SK-N-DZ (cell line): ENCODE measurements around the gene CCDC85B.

Experiments used
- DNase-seq: peaks from one replicate; pipeline ENCODE4 v3.0.0-alpha.2; 2015; ENCODE audit warnings: low spot score

The CCDC85B gene

GRCh38 chr11:65857500-65857852, 33.0 kb upstream of the CCDC85B start:
- DNase-seq, result no peak

GRCh38 chr11:65857853-65858680, 32.4 kb upstream of the CCDC85B start, which contains the start of gene CFL1:
TSS of gene CFL1 (minus strand) at chr11:65858180. CDS start at chr11:65858099, 81 bp downstream.
- DNase-seq, result peak; percentile 96

DNA sequence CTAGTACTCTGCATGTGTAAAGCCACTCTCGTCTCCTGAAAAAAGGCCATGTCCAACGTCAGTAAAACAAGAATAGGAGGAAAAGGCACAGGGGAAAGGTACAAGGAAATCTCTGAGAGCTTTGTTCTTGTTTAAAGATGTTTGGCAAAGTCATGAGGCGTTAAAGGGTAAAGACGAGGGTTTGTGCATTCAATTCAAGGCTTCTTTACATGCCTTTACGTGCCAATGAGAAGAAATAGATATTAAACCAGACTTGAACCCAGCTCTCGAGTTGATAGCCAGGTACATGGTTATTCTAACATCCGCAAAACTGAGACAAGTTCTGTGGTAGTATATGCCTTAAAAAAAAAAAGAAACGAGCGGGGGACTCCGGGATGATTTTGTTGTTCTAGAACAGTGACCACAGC, 31.8 kb upstream of the CCDC85B start:
- DNase-seq, result no peak

GRCh38 chr11:65859095-65859811, 31.2 kb upstream of the CCDC85B start:
- peak; percentile 100 for DNase-seq

GRCh38 chr11:65859812-65860277, 30.6 kb upstream of the CCDC85B start:
- DNase-seq, result no peak

DNA sequence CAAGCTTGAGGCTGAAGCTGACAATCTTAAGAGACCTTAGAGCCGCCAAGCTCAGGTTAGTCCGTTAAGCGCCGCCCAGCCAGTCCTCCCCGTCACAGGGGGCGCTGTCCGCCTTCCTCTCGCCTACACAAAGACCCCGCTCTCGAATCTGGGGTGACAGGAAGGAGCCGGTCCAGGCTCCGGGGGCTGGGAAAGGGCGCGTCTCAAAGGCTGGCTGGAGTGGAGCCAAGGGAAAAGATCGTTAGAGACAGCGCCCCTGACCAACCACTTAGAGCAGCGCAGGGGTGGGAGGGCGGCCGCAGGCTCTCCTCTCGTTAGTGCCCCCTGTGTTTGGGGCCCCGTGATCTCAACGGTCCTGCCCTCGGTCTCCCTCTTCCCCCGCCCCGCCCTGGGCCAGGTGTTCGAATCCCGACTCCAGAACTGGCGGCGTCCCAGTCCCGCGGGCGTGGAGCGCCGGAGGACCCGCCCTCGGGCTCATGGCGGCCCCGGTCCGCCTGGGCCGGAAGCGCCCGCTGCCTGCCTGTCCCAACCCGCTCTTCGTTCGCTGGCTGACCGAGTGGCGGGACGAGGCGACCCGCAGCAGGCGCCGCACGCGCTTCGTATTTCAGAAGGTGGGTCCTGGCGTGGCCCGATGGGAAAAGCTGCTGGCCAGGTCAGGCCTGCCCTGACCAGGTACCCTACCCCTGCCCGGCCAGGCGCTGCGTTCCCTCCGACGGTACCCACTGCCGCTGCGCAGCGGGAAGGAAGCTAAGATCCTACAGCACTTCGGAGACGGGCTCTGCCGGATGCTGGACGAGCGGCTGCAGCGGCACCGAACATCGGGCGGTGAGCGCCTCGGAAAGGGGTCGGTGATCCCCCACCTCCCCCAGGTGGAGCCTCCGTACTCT, 30.0 kb upstream of the CCDC85B start, which contains the start of gene MUS81:
TSS of gene MUS81 (plus strand) at position 156 of the 887 bp plus-strand sequence. CDS start at position 477, 321 bp downstream.
- peak; percentile 98 for DNase-seq

DNA sequence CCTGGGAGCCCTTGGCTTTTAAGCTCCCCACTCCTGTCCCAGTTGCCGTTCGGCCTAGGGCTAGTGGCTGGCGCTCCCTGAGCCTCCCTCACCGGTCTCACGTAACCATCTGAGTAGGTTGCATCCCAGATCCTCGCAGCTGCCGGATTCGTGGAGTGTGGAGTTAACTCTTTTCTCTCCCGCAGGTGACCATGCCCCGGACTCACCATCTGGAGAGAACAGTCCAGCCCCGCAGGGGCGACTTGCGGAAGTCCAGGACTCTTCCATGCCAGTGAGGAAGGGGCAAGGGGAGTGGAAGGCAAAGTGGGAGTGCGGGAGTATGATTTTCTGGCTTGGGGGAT, 29.3 kb upstream of the CCDC85B start:
- no peak for DNase-seq

DNA sequence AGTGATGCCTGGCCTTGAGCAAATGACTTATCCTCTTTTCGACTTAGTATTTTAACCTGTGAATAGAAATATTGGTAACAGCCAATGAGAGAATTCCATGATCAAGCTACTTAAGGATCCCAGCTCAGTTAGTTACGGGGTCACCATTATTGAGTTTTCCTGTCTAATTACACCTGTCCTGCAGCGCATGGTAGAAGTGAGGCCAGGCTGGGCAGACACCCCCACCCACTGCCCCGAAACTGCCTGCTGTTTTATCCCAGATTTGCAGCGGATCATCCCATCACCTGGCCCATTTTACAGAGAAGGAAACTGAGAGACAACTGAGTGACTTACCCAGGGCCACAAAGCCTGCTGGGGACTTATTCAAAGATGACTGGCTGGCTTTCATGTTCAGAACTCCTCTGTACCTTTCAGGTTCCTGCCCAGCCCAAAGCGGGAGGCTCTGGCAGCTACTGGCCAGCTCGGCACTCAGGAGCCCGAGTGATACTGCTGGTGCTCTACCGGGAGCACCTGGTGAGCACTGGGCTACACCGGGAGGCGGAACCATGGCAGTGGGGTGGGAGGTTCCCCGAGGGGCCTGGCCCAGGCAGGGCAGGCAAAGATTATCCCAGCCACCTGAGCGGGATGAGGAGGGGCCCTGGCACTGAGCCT, 28.8 kb upstream of the CCDC85B start:
- no peak for DNase-seq

GRCh38 chr11:65862191-65862735, 28.2 kb upstream of the CCDC85B start:
- no peak for DNase-seq

DNA sequence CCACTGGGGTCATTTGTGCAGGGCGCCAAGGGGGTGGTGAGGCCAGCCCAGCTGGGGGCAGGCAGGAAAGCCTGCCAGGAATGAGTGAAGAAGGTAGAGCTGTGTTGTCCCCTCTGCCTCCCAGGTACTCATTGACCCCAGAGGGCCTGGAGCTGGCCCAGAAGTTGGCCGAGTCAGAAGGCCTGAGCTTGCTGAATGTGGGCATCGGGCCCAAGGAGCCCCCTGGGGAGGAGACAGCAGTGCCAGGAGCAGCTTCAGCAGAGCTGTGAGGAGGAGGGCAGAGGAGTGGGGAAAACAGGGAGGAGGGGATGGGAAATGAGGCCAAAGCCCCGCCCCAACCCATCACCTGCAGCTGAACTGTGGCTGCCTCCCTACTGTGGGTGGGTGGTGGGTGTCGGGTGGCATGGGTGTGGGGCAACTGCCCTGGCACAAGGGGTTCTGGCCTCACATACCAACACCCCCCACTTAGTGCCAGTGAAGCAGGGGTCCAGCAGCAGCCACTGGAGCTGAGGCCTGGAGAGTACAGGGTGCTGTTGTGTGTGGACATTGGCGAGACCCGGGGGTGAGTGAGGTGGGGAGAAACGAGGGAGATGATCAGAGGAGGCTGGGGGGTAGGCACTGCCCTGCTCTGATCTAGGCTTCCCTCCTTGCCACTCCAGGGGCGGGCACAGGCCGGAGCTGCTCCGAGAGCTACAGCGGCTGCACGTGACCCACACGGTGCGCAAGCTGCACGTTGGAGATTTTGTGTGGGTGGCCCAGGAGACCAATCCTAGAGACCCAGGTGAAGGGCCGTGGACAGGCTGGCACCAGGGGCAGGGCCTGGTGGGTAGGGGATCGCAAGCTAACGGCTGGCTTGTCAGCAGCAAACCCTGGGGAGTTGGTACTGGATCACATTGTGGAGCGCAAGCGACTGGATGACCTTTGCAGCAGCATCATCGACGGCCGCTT, 27.3 kb upstream of the CCDC85B start:
- no peak for DNase-seq

GRCh38 chr11:65863889-65864705, 26.4 kb upstream of the CCDC85B start:
- DNase-seq, result no peak

- no peak for DNase-seq
Measured at GRCh38 chr11:65864706-65865471, 25.6 kb upstream of the CCDC85B start.

- DNase-seq, result no peak
Measured at GRCh38 chr11:65865550-65866172, 24.8 kb upstream of the CCDC85B start.

GRCh38 chr11:65866509-65867283, 23.8 kb upstream of the CCDC85B start:
- no peak for DNase-seq

DNA sequence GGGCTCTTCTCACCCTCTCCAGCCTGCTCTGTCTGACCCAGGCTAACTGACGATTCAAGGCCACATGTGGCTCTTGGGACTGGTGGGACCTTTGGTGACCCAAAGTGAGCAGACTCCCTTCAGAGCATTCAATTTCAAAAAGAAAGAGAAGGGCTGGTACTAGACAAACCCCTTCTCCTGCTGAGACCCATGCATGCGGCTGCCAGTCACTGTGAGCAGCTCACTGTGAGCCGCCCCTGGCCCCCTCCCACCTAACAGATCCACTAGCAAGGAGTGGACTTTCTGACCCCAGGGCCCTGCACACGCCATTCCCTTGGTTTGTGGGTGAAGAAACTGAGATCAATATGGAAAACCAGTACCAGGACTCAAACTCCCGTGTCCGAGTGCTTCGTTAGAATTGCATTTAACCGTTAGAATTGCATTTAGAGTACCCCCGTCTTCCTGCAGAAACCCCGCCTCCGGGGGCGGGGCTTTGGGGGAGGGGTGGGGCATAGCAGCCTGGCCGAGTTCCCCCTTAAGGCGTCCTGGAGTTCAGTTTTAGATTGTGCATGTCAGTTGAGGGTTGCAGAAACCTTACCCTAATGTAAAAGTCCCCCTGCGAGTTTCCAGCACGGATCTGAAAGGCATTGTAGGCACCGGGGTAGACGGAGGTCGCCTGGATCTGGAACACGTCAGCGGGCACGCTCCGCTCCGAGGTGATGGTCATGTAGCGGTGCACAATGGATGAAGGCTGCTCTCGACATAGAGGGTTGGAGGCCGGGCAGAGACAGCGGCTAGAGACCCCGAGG, 23.0 kb upstream of the CCDC85B start:
- DNase-seq, result no peak

DNA sequence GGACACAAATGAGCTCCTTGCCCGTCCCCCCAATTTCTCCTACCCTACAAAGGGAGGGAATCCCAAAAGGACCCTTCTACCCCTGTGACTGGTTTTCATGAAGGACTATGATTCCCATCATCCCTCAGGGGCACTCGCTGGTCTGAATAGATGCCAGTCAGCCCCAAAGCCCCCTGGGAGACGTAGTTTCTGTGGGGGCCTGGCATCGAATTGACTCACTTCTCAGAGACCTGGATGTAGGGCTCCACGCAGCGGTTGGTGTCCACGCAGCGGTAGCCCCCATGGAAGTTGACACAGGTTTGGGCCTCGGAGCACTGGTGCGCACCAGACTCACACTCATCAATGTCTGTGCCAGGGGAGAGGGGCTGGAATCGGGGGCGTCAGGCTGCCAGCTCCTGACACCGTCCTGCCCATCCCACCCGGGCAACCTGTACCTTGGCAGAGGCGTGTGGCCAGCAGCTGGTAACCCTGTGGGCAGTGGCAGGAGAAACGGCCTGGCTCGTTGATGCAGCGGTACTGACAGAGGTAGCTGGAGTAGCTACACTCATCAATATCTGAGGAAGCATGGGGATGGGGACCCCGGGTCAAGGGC, 22.3 kb upstream of the CCDC85B start:
- DNase-seq, result peak; percentile 54
